ENCODE data around the gene RAB8A.
"Not testable (repeated sequence)": the region's sequence is repeated elsewhere in the genome, so short reads cannot be mapped to it uniquely, and the experiment has no call there.

The RAB8A gene

GRCh38 chr19:16178866-16179265, 67.2 kb downstream of the RAB8A start:
- DNase-seq (ENCODE audit: low read depth in 3 of 3) = not testable (repeated sequence)

DNA sequence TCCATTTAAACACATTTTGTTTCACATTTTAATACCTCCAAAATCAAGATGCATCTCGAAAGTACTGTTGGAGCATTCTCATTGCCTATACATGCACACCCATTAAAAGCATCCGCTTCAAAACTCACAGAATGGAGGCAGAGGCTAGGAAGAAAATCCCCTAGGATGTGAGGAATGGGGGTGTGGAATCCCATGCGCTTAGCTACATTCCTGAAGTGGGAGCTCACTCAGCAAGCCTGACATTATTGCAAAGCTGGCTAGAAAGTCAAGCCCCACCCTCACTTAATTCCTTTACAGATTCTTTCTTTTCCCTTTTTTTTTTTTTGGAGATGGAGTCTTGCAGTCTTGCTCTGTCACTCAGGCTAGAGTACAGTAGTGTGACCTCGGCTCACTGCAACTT, 68.9 kb downstream of the RAB8A start:
- no peak for DNase-seq (ENCODE audit: low read depth in 3 of 3)
